GM18505 (cell line): ENCODE results near the gene ATP4A.

Experiments
- ATAC-seq: cut with Tn5 transposase; IDR thresholded peaks from one replicate; pipeline ENCODE4 v1.9.1; 2021; ENCODE audit not compliant: unreplicated experiment
- POLR2A ChIP-seq: IDR thresholded peaks from 4 replicates; pipeline ENCODE4 v1.6.1; 2011; ENCODE audit warnings: borderline replicate concordance; ENCODE audit not compliant: insufficient read depth, insufficient read length; ENCODE audit errors: extremely low read depth

The ATP4A gene

DNA sequence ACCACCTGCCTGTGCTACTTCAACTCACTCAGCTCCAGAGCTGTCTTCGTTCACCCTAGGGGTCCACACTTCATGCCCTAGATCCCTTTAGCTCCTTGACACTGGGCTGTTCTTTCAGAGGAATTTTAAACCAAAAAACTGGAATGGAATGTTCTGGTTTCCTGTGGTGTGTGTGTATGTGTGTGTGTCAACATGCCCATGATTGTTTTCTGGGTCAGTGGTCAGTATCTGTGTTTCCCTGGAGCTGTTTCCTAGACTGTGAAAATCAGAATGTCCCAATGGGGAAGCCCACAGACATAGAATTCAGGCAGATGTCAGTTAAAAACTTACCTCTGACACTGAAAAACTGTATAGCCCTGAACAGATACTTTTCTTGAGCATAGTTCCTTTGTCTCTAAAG is 23.9 kb upstream of the ATP4A start:
- TF ChIP-seq POLR2A = no peak
- ATAC-seq = no peak

DNA sequence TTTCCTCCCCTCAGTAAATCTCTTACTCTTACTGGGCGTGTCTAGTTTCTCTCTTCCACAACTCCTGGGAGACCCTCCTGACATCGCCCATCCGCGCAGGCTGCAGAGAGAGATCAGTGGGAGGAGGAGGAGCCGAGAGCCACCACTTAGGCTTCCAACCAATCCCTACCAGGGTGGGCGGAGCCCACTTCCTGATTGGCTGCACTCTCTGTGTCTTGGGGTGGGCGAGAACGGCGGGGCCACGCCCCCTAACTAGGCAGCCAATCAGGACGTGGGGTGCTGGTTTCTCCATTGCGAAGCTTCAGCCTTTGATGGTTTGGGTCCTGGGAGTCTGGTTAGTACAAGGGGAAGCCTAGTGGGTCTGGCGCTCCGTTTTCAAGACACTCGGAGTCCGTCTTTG is 22.4 kb upstream of the ATP4A start, which contains the start of gene PMIS2:
TSS of gene PMIS2 (plus strand) at position 326 of the 400 bp plus-strand sequence. CDS start 87 bp downstream, outside the sequence.
- TF ChIP-seq POLR2A = no peak
- no peak for ATAC-seq

DNA sequence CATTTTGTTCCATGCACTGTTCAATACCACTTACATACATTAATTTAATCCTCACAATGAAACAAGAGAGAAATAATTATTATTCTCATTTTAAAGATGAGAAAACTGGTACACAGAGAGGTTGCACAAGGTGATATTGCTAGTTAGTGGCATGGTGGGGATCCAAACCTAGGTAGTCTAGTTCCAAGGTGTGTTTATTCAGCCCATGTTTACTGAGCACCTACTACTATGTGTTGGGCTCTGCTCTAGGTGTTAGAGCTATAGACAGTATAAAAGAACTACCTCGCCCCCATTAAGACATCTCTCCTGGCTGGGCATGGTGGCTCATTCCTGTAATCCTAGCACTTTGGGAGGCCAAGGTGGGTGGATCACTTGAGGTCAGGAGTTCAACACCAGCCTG is 19.3 kb upstream of the ATP4A start:
- no peak for ATAC-seq
- no peak for TF ChIP-seq POLR2A

DNA sequence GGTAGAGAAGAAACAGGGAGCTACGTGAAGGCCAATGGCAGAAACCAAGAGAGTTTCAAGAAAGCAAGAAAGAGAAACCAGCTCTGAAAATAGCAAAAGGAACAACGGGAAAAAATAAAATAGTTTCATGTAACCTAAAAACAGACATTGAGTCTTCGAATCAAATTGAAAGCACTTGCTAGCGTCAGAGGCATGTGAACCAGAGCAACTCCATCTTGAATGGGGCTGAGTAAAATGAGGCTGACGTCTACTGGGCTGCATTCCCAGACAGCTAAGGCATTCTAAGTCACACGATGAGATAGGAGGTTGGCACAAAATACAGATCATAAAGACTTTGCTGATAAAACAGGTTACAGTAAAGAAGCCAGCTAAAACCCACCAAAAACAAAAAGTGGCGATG is 15.2 kb upstream of the ATP4A start:
- TF ChIP-seq POLR2A = no peak

DNA sequence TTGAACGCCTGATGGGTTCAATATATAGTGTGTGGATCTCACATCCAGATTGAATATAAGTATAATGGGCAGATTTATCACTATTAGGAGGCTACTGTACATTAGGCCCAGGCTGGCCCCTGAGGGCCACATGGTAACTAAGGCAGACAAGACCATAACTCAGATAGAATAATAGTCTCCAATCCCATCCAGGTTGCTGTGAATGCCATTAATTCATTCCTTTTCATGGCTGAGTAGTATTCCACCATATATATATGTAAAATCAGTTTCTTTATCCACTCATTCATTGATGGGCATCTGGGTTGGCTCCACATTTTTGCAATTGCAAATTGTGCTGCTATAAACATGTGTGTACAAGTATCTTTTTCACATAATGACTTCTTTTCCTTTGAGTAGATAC is 14.5 kb upstream of the ATP4A start:
- TF ChIP-seq POLR2A = no peak
- ATAC-seq = no peak

More for the DNA sequence above, 15.2 kb upstream of the ATP4A start:
- no peak for ATAC-seq

DNA sequence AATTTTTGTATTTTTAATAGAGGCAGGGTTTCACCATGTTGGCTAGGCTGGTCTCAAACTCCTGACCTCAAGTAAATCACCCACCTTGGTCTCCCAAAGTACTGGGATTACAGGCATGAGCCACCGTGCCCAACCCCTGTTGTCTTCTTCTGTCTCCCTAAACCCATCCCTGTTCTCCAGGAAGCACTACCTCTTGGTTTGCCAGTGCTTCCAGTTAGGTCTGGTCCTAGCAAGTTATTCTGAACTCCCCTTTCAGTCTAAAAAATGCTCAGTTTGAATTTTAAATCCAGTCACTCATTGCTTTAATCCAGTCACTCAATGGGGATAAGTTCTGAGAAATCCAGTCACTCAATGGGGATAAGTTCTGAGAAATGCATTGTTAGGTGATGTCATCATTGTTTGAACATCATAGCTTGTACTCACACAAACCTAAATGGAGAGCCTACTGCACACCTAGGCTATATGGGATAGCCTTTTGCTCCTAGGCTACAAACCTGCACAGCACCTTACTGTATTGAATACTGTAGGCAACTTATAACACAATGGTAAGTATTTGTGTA is 8.0 kb upstream of the ATP4A start:
- no peak for TF ChIP-seq POLR2A
- ATAC-seq = no peak

DNA sequence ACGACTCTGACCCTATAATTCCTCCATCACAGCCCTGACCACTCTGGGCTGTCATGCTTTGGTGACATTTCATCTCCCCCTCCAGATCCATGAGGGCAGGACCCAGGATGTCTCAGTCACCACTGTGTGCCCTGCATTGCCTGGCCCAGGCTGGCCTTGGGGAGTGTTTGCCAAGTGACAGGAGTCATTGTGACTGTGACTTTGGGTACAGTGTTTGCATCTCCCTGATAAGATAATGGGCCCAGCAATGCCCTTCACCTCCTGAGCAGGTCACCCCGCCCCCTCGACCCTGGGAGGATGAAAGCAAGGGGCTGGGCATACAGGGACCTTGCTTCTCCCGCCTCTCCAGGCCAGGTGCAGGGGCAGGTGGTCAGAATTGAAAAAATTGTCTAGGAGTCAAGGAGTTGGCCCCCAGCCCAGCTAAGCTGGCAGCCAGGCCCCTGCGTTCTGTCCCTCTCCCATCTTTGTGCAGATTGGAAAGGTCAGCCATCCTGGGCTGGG is 5.9 kb upstream of the ATP4A start:
- no peak for TF ChIP-seq POLR2A

DNA sequence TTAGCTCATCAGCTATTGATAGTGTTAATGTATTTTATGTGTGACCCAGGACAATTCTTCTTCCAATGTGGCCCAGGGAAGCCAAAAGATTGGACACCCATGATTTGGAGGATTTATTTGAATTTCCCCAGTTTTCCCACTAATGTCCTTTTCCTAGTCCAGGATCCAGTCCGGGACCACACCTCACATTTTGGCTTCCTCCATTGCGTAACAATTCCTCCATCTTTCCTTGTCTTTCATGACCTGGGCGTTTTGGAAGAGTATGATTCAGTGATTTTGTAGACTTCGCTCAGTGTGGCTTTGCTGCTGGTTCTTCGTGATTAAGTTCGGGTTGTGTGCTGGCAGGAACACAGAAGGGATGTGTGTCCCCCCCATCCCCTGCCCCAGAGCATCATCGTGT is 3.3 kb upstream of the ATP4A start:
- TF ChIP-seq POLR2A = no peak
- ATAC-seq = no peak

More for the DNA sequence above, 5.9 kb upstream of the ATP4A start:
- no peak for ATAC-seq

DNA sequence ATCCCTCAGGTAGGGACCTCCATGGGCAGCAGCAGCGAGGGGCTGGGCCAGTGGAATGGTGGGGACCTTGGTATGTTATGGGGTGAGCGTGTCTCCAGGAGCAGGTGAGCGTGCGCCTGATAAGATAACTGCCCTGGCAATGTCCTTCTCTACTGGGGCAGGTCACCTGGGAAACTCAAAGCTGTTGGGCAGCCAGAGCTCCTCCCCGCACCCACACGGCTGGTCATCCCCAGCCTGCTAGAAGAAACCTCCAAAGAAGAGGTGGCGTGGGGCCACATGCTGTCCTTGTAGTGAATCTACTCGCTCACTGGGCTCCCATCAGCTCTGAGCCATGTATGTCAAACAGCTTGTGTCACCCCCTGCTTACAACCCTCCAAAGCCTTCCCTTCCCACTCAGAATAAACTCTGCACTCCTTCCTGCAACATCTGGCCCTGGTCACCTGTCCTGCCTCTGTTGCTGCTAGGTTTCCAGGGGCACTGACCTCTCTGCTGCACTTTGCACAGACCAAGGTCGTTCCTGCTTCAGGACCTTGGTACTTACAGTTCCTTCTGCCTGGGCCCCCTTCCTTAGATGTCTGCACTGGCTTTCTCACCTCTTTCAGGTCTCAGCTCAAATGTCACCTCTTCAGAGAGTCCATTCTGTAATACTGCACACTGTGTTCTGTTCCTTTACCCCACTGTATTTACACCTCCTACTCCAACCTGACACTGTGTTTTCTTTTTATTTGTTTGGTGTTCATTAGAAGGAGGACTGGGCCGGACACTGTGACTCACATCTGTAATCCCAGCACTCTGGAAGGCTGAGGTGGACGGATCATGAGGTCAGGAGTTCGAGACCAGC is 1.8 kb upstream of the ATP4A start:
- no peak for TF ChIP-seq POLR2A
- no peak for ATAC-seq

DNA sequence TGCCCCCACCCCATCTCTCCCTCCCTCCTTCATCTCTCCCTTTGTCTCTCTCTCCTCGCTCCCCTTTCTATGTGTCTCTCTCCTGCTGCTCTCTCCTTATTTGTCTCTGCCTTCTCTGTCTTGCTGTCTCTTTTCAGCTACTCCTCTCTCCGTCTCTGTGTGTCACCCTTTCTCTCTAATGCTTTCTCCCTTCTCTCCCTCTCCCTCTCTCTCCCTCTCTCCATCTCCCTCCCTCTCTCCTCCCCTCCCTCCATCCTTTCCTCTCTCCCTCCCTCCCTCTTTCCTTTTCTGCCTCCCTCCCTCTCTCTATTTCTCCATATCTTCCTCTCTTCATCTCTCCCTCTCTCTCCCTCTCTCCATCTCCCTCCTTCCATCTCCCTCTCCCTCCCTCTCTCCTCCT is 682 bp downstream of the ATP4A start:
- no peak for TF ChIP-seq POLR2A
- no peak for ATAC-seq

DNA sequence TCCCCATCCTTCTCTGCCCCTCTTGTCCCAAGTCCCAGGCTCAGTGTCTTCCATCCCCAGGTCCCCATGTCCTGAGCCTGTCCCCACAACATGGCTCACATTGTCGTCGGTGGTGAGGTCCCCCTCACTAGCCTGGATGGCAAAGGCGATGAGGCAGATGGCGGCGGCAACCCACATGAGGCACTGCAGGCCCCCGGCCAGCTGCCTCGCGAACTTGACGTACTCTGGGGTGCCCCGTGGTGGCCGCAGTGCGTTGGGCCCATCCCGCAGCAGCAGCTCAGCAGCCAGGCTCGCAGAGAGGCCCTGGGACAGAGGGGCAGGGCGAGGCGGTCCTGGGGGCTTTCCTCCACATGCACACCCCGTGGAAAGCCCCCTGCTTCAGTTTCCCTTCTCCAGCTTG is 1.1 kb downstream of the ATP4A start:
- no peak for TF ChIP-seq POLR2A
- ATAC-seq = no peak

DNA sequence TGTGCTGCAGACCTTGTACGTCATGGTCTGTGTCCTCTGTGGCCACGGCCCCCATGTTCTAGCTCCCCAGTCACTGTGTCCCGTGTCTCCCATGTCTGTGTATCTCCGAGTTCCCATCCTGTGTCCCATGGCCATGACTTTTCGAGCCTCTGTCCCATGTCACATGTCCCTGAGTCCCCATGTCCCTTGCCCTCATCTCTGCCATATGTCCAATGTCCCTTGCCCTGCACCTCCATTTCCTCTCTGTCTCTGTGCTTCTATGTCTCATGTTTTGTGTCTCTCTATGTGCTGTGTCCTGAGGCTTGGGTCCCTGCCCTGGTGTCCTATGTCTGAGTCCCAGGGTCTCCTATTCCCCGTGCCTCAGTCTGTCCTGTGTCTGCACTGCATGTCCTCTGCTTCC is 2.0 kb downstream of the ATP4A start:
- no peak for TF ChIP-seq POLR2A
- no peak for ATAC-seq

DNA sequence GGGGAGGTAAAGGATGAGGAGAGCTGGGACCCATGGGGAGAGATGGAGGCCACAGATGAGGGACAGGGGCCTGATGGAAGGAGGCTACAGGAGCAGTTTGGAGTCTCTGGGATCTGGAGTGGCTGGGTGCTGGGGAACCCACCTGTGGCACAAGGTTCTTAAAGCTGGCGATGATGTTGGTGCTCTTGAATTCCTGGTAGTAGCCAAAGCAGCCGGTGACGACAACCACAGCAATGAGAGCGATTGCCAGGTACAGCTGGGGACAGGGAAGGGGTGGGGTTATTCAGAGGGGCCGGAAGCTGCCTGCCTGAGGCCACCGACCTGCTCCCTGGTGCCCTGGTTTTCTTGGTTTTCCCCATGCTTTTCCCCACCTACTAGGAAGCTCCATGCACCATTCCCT is 2.8 kb downstream of the ATP4A start:
- no peak for TF ChIP-seq POLR2A
- ATAC-seq = no peak

DNA sequence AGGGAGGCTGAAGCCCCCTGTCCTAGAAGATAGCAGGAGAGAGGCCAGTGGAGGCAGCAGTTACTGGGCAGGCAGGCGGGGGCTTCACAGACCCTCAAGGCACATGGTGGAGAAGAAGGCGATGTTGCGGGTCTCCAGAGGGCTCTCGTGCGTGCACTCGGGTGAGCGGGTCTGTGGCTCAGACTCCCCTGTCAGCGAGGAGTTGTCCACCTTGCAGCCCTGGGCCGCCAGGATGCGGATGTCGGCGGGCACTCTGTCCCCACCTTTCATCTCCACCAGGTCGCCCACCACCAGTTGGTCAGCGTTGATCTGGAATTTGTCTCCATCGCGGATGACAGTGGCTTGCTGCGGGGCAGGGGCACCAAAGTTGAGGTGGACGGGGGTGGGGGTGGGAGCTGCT is 3.2 kb downstream of the ATP4A start:
- no peak for ATAC-seq
- no peak for TF ChIP-seq POLR2A
